HFF-Myc (cell line): ENCODE results near the gene POU2AF3.

ENCODE experiments used
- DNase-seq: peaks from one replicate; pipeline ENCODE4 v3.0.0-alpha.2; 2011; ENCODE audit warnings: low read depth; ENCODE audit errors: extremely low read depth
- H3K4me3 ChIP-seq: replicated peaks from 2 replicates; pipeline ENCODE4 v1.5.1; 2011; ENCODE audit warnings: low read depth, mild to moderate bottlenecking, control low read depth, low read length
- CTCF ChIP-seq: IDR thresholded peaks from 2 replicates; pipeline ENCODE4 v1.5.1; 2012; ENCODE audit warnings: mild to moderate bottlenecking, low read depth, low read length, control low read depth; ENCODE audit errors: missing control alignments

Gene POU2AF3

GRCh38 chr11:111347723-111348115, 49.4 kb downstream of the POU2AF3 start:
- no peak for TF ChIP-seq CTCF
- H3K4me3 ChIP-seq = no peak overlapping the region
- DNase-seq = no peak

- DNase-seq = no peak
- H3K4me3 ChIP-seq = no peak overlapping the region
- TF ChIP-seq CTCF = no peak
These were observed 49.8 kb downstream of the POU2AF3 start for GRCh38 chr11:111348147-111348546.

GRCh38 chr11:111349191-111349695, 50.9 kb downstream of the POU2AF3 start:
- DNase-seq = no peak
- no peak overlapping the region for H3K4me3 ChIP-seq
- TF ChIP-seq CTCF = no peak

GRCh38 chr11:111350811-111351210, 52.5 kb downstream of the POU2AF3 start:
- no peak for TF ChIP-seq CTCF
- no peak for DNase-seq
- H3K4me3 ChIP-seq = no peak overlapping the region

- no peak overlapping the region for H3K4me3 ChIP-seq
- TF ChIP-seq CTCF = no peak
- no peak for DNase-seq
These were observed 53.2 kb downstream of the POU2AF3 start for GRCh38 chr11:111351374-111352055.

- DNase-seq = no peak
- H3K4me3 ChIP-seq = no peak overlapping the region
- no peak for TF ChIP-seq CTCF
These were observed 53.9 kb downstream of the POU2AF3 start for GRCh38 chr11:111352231-111352746.
